SK-N-SH (cell line): ENCODE results near the gene MMP8. TPM values are rescaled to one million over a fixed set of nuclear protein-coding genes. Genes with fewer than 3 reads are reported as not detected.
A peak's percentile ranks its signal among the peaks of the same experiment; 100 is the strongest.

Experiments
- CTCF ChIA-PET: fragments of 300-600, 350-600 bp; formaldehyde crosslinking; extraction: SDS; loops from one replicate; lab custom pipeline; 2021; lab: Yijun Ruan, JAX
- POLR2A ChIA-PET: fragments of 350-600 bp; sonication (Branson Sonifier 250); formaldehyde crosslinking; extraction: SDS; loops from one replicate; lab custom pipeline; 2020; ENCODE audit warnings: antibody characterized with exemption, inconsistent platforms; lab: Yijun Ruan, JAX
- DNase-seq: peaks from one replicate; pipeline ENCODE4 v3.0.0; 2012
- H2AFZ ChIP-seq: fragments of 200-600 bp; sonication (generic); 2 replicates; pipeline ENCODE4 v1.8.1; 2016; ENCODE audit warnings: antibody characterized with exemption, mild to moderate bottlenecking, low read depth
- H3F3A ChIP-seq: fragments of 200-600 bp; sonication (generic); replicated peaks from 2 replicates; pipeline ENCODE3; 2016; ENCODE audit warnings: antibody characterized with exemption, mild to moderate bottlenecking; ENCODE audit not compliant: insufficient read depth
- H3K27ac ChIP-seq, 2 experiments: fragments of 200-500 bp in 1 of 2; fragments of 200-600 bp in 1 of 2; sonication (Bioruptor generic) in 1 of 2; sonication (generic), shearing (Covaris generic) in 1 of 2; 2 replicates each; pipeline versions ENCODE4 v1.5.1 to v1.6.1; 2014 to 2016; ENCODE audit warnings: low read depth in 2 of 2, inconsistent platforms in 1 of 2, low read length in 1 of 2, mild to moderate bottlenecking in 1 of 2, mixed read lengths in 1 of 2
- H3K27me3 ChIP-seq: fragments of 200-600 bp; sonication (generic), shearing (Covaris generic); 2 replicates; pipeline ENCODE4 v1.6.1; 2016; ENCODE audit warnings: mixed run types; ENCODE audit not compliant: insufficient read depth
- H3K36me3 ChIP-seq, 2 experiments: fragments of 200-500 bp in 1 of 2; fragments of 200-600 bp in 1 of 2; sonication (Bioruptor generic) in 1 of 2; sonication (generic) in 1 of 2; replicated peaks in 1 of 2; 2 replicates each; pipeline versions ENCODE3 to v1.5.1; 2014 to 2016; ENCODE audit warnings: low read length in 1 of 2, mild to moderate bottlenecking in 1 of 2; ENCODE audit not compliant: insufficient read depth in 2 of 2, control insufficient read depth in 1 of 2
- H3K4me1 ChIP-seq, 2 experiments: fragments of 200-500 bp in 1 of 2; fragments of 200-600 bp in 1 of 2; sonication (Bioruptor generic) in 1 of 2; sonication (generic), shearing (Covaris generic) in 1 of 2; 2 replicates each; pipeline versions ENCODE4 v1.5.1 to v1.6.1; 2014 to 2016; ENCODE audit warnings: low read depth in 1 of 2, low read length in 1 of 2, mixed run types in 1 of 2; ENCODE audit not compliant: insufficient read depth in 2 of 2, control insufficient read depth in 1 of 2
- H3K4me2 ChIP-seq: fragments of 200-600 bp; sonication (generic), shearing (Covaris generic); 2 replicates; pipeline ENCODE4 v1.6.1; 2017; ENCODE audit warnings: mixed run types
- H3K4me3 ChIP-seq, 2 experiments: fragments of 200-500 bp in 1 of 2; fragments of 200-600 bp in 1 of 2; sonication (Bioruptor generic) in 1 of 2; sonication (generic), shearing (Covaris generic) in 1 of 2; 2 replicates each; pipeline versions ENCODE4 v1.5.1 to v1.8.1; 2014 to 2016; ENCODE audit warnings: low read depth in 2 of 2, inconsistent platforms in 1 of 2, low read length in 1 of 2, mild to moderate bottlenecking in 1 of 2, mixed read lengths in 1 of 2, moderate library complexity in 1 of 2
- H3K79me2 ChIP-seq: fragments of 200-600 bp; sonication (generic); 2 replicates; pipeline ENCODE4 v1.8.1; 2017; ENCODE audit warnings: mild to moderate bottlenecking; ENCODE audit not compliant: insufficient read depth
- H3K9ac ChIP-seq: fragments of 200-600 bp; sonication (generic); 2 replicates; pipeline ENCODE4 v1.6.1; 2017; ENCODE audit warnings: mixed run types
- H3K9me2 ChIP-seq: fragments of 200-600 bp; sonication (generic); 2 replicates; pipeline ENCODE4 v1.6.1; 2017; ENCODE audit warnings: mixed run types
- H3K9me3 ChIP-seq: fragments of 200-600 bp; sonication (generic); 2 replicates; pipeline ENCODE4 v1.6.1; 2017; ENCODE audit warnings: mixed run types, mild to moderate bottlenecking, moderate library complexity
- H4K20me1 ChIP-seq: fragments of 200-600 bp; sonication (generic); 2 replicates; pipeline ENCODE4 v1.6.1; 2017; ENCODE audit warnings: mild to moderate bottlenecking, mixed run types; ENCODE audit not compliant: insufficient read depth
- CHD2 ChIP-seq: fragments of 150-350 bp; IDR thresholded peaks from 2 replicates; pipeline ENCODE4 v1.6.1; 2018; ENCODE audit warnings: low read length; ENCODE audit not compliant: partially characterized antibody
- EP300 ChIP-seq, 2 experiments: IDR thresholded peaks; 2 replicates each; pipeline versions ENCODE4 v1.4.0 to v1.6.1; 2012; ENCODE audit warnings: borderline replicate concordance in 1 of 2, low read depth in 1 of 2, low read length in 1 of 2
- FOSL2 ChIP-seq: IDR thresholded peaks from 2 replicates; pipeline ENCODE4 v1.4.0; 2012; ENCODE audit warnings: low read depth, mild to moderate bottlenecking, moderate library complexity, borderline replicate concordance
- FOXJ3 ChIP-seq: sonication (generic); formaldehyde crosslinking; IDR thresholded peaks from 2 replicates; pipeline ENCODE4 v1.5.1; 2020; ENCODE audit warnings: mild to moderate bottlenecking, missing genetic modification reagents
- FOXM1 ChIP-seq: IDR thresholded peaks from 2 replicates; pipeline ENCODE4 v1.4.0; 2012; ENCODE audit warnings: low read depth, mild to moderate bottlenecking
- JUND ChIP-seq: IDR thresholded peaks from 2 replicates; pipeline ENCODE4 v1.4.0; 2012
- MEF2A ChIP-seq: IDR thresholded peaks from 2 replicates; pipeline ENCODE4 v1.4.0; 2012; ENCODE audit warnings: low read depth, borderline replicate concordance
- MXI1 ChIP-seq: IDR thresholded peaks from 2 replicates; pipeline ENCODE4 v1.6.1; 2012; ENCODE audit warnings: mild to moderate bottlenecking, low read depth, low read length, improper control_type of control experiment
- POLR2AphosphoS5 ChIP-seq: IDR thresholded peaks from 2 replicates; pipeline ENCODE4 v1.6.1; 2012; ENCODE audit warnings: low read depth, low read length
- RAD21 ChIP-seq: IDR thresholded peaks from 2 replicates; pipeline ENCODE4 v1.6.1; 2012; ENCODE audit warnings: mild to moderate bottlenecking, low read length
- RFX5 ChIP-seq: IDR thresholded peaks from 2 replicates; pipeline ENCODE4 v1.6.1; 2012; ENCODE audit warnings: mild to moderate bottlenecking, improper control_type of control experiment, low read length
- RXRA ChIP-seq: IDR thresholded peaks from 2 replicates; pipeline ENCODE4 v1.4.0; 2012; ENCODE audit warnings: low read depth, mild to moderate bottlenecking, borderline replicate concordance
- SMC3 ChIP-seq: IDR thresholded peaks from 2 replicates; pipeline ENCODE4 v1.6.1; 2012; ENCODE audit warnings: low read depth, low read length, improper control_type of control experiment
- TCF12 ChIP-seq: IDR thresholded peaks from 2 replicates; pipeline ENCODE4 v1.4.0; 2012
- TEAD4 ChIP-seq: IDR thresholded peaks from 2 replicates; pipeline ENCODE4 v1.4.0; 2012; ENCODE audit warnings: mild to moderate bottlenecking, borderline replicate concordance; ENCODE audit not compliant: insufficient read depth
- WGBS: methylation state at CpG from one replicate; pipeline ENCODE4 v1.1.6; 2017; ENCODE audit warnings: low lambda C conversion rate; 5-methylcytosine and 5-hydroxymethylcytosine counted together
- polyA plus RNA-seq, 3 experiments: library from polyadenylated mRNA; depleted of rRNA; stranded (reverse); fragments of >200 nt; gene quantifications; 2 replicates each; pipeline ENCODE4 v1.2.3, GENCODE V29; 2012
- TF ChIP-seq, protein P1 (sequence below): IDR thresholded peaks from 2 replicates; pipeline ENCODE4; 2012
- TF ChIP-seq, protein P2 (sequence below): fragments of 200-600 bp; sonication (generic); IDR thresholded peaks from 2 replicates; pipeline ENCODE4 v1.6.1; 2017; ENCODE audit warnings: antibody characterized with exemption, mild to moderate bottlenecking, moderate library complexity
- TF ChIP-seq, protein P3 (sequence below): IDR thresholded peaks from 2 replicates; pipeline ENCODE4 v1.4.0; 2012; ENCODE audit warnings: low read depth, borderline replicate concordance

Gene MMP8
- polyA plus RNA-seq, 1 of the 3 experiments (the other 2 are of a cell fraction), result 0.07 TPM

DNA sequence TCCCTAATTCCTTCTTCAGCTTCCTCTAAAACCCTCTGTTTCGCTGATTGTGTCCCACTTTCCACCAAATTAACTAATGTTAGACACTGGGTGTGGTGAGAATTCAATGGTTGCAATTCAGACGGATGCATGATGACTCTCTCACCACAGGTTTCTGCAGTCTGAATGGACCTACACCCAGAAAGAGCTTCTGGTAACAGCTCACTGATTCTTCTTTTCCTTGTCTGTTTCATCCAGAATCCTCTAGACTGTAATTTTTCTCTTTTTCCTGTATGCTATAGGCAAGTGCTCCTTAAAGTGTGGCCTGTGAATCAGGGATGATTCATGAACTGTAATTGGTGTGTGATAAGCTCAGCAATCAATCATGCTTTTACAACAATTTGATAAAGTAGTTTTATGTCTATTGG is 37.6 kb upstream of the MMP8 start:
- H3K4me2 ChIP-seq, result peak overlapping the region; percentile 23; the same call in 1 of the 2 replicates
- POLR2A ChIA-PET, result no interaction called here
- H3F3A ChIP-seq, result peaks cover 32% of the 10 kb centered on the region
- peak overlapping the region in 1 of 2 experiments; percentile 14; a peak in 1 of 4 replicates for H3K4me3 ChIP-seq
- no peaks in the 10 kb centered on the region for H4K20me1 ChIP-seq
- H3K27me3 ChIP-seq, result no peaks in the 10 kb centered on the region
- no peaks in the 10 kb centered on the region for H3K79me2 ChIP-seq
- no peaks in the 10 kb centered on the region for H3K9me2 ChIP-seq
- H3K4me1 ChIP-seq, result peaks cover 0 to 37% of the 10 kb centered on the region in 2 experiments; a peak in 2 of 4 replicates
- H3K9me3 ChIP-seq, result no peaks in the 10 kb centered on the region
- TF ChIP-seq RAD21 (no peak), FOXM1 (0 out of 2 replicates have a peak, but pooled peaks have one; percentile 45), RXRA (no peak), MEF2A (0 out of 2 replicates have a peak, but pooled peaks have one; percentile 26), MXI1 (no peak), POLR2AphosphoS5 (peak; percentile 47; the same call in 1 of the 2 replicates), TEAD4 (peak; percentile 35; the same call in 1 of the 2 replicates), FOXJ3 (no peak), RFX5 (no peak), JUND (peak; percentile 87), CHD2 (no peak), TCF12 (peak; percentile 81), FOSL2 (peak; percentile 92), EP300 (IDR thresholded peaks at IDR 0.05; ENCODE audit: borderline replicate concordance in 1 of 2, low read depth in 1 of 2, low read length in 1 of 2) (peak in 1 of 2 experiments; percentile 64; a peak in 1 of 4 replicates), SMC3 (no peak)
- TF ChIP-seq, protein P1, sequence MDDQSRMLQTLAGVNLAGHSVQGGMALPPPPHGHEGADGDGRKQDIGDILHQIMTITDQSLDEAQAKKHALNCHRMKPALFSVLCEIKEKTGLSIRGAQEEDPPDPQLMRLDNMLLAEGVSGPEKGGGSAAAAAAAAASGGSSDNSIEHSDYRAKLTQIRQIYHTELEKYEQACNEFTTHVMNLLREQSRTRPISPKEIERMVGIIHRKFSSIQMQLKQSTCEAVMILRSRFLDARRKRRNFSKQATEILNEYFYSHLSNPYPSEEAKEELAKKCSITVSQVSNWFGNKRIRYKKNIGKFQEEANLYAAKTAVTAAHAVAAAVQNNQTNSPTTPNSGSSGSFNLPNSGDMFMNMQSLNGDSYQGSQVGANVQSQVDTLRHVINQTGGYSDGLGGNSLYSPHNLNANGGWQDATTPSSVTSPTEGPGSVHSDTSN, result peak; percentile 93
- TF ChIP-seq, all 33 proteins: peak for 9
- Histone ChIP-seq H3K36me3 (no peaks in the 10 kb centered on the region), H3K27ac (peak overlapping the region; percentile 84 to 85), H3K9ac (no peak overlapping the region; the same call in 1 of the 2 replicates), H2AFZ (no peak overlapping the region)
- WGBS, result 15% methylated on average over 2 of the region's 2 CpGs
- CTCF ChIA-PET, result no interaction called here
- no peak for DNase-seq

DNA sequence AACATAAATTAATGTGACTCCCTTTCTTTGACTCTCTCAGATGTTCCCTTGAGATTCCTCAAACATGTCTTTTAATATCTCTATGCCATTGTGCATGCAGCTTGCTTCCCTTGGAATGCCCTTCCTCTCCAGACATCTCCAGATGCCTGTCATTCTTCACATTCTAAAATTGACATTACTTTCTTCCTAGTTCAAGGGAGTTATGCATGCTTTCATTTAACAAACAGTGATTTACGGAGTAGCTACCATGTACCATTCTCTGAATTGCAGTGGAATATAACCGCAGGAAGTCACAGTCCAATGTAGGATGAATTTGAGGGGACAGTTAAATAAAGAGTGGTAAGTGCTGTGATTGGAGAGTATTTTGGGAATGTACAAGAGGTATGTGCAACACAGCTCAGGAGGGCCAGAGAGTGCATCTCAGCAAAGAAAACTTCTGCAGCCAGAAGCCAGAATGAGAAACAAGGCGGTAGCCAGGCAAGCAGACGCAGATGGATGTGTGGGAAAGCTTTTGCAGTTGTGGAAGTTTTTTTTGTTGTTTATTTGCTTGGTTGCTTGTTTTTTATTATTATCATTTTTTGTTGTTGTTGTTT is 37.0 kb upstream of the MMP8 start:
- H3K9me3 ChIP-seq, result no peaks in the 10 kb centered on the region
- CTCF ChIA-PET, result no interaction called here
- no peak overlapping the region; the same call in 1 of the 2 replicates for H3K9ac ChIP-seq
- peak overlapping the region; percentile 84 to 85; a peak in 3 of 4 replicates for H3K27ac ChIP-seq
- no peaks in the 10 kb centered on the region; the same call in 1 of the 2 replicates for H3K27me3 ChIP-seq
- H3K4me3 ChIP-seq, result peak overlapping the region in 1 of 2 experiments; percentile 12; a peak in 1 of 4 replicates
- no peak overlapping the region for H2AFZ ChIP-seq
- DNase-seq, result no peak
- POLR2A ChIA-PET, result no interaction called here
- H3K4me2 ChIP-seq, result peak overlapping the region; percentile 23; the same call in 1 of the 2 replicates
- H3K36me3 ChIP-seq, result no peaks in the 10 kb centered on the region
- no peaks in the 10 kb centered on the region for H3K79me2 ChIP-seq
- peaks cover 32% of the 10 kb centered on the region for H3F3A ChIP-seq
- H4K20me1 ChIP-seq, result no peaks in the 10 kb centered on the region
- 50% methylated on average over 4 of the region's 4 CpGs for WGBS
- H3K4me1 ChIP-seq, result peaks cover 0 to 37% of the 10 kb centered on the region in 2 experiments; a peak in 2 of 4 replicates
- H3K9me2 ChIP-seq, result no peaks in the 10 kb centered on the region
- TF ChIP-seq, protein P2, sequence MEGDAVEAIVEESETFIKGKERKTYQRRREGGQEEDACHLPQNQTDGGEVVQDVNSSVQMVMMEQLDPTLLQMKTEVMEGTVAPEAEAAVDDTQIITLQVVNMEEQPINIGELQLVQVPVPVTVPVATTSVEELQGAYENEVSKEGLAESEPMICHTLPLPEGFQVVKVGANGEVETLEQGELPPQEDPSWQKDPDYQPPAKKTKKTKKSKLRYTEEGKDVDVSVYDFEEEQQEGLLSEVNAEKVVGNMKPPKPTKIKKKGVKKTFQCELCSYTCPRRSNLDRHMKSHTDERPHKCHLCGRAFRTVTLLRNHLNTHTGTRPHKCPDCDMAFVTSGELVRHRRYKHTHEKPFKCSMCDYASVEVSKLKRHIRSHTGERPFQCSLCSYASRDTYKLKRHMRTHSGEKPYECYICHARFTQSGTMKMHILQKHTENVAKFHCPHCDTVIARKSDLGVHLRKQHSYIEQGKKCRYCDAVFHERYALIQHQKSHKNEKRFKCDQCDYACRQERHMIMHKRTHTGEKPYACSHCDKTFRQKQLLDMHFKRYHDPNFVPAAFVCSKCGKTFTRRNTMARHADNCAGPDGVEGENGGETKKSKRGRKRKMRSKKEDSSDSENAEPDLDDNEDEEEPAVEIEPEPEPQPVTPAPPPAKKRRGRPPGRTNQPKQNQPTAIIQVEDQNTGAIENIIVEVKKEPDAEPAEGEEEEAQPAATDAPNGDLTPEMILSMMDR, result no peak
- TF ChIP-seq JUND (peak; percentile 37; the same call in 1 of the 2 replicates), EP300 (IDR thresholded peaks at IDR 0.05; ENCODE audit: borderline replicate concordance in 1 of 2, low read depth in 1 of 2, low read length in 1 of 2) (peak in 1 of 2 experiments; percentile 46; a peak in 2 of 4 replicates), FOSL2 (no peak), RXRA (no peak), TCF12 (peak; percentile 74; the same call in 1 of the 2 replicates), TEAD4 (0 out of 2 replicates have a peak, but pooled peaks have one; percentile 60)
- TF ChIP-seq, protein P1, result peak; percentile 71
- TF ChIP-seq, protein P3, sequence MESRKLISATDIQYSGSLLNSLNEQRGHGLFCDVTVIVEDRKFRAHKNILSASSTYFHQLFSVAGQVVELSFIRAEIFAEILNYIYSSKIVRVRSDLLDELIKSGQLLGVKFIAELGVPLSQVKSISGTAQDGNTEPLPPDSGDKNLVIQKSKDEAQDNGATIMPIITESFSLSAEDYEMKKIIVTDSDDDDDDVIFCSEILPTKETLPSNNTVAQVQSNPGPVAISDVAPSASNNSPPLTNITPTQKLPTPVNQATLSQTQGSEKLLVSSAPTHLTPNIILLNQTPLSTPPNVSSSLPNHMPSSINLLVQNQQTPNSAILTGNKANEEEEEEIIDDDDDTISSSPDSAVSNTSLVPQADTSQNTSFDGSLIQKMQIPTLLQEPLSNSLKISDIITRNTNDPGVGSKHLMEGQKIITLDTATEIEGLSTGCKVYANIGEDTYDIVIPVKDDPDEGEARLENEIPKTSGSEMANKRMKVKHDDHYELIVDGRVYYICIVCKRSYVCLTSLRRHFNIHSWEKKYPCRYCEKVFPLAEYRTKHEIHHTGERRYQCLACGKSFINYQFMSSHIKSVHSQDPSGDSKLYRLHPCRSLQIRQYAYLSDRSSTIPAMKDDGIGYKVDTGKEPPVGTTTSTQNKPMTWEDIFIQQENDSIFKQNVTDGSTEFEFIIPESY, result no peak
